HepG2 (cell line): ENCODE data around the gene MMP25. TPM values are rescaled to one million over a fixed set of nuclear protein-coding genes. Genes with fewer than 3 reads are reported as not detected.

ENCODE experiments used
- ATAC-seq: fragments of 200-7000 bp; cut with Tn5 transposase; 3 replicates; pipeline ENCODE4 v1.9.1; 2020; ENCODE audit warnings: mild to moderate bottlenecking, moderate library complexity
- BruUV-seq: library from RNA; stranded (reverse); fragments of 400-500 nt; replicated peaks from 2 replicates; lab custom pipeline; 2021; lab: Mats Ljungman, UMichigan
- CTCF ChIA-PET: fragments of 300-600 bp; formaldehyde crosslinking; extraction: SDS; loops from one replicate; lab custom pipeline; 2021; ENCODE audit warnings: low total read pairs, inconsistent platforms, low intra/inter-chr PET ratio; lab: Yijun Ruan, JAX
- POLR2A ChIA-PET: fragments of 350-600 bp; sonication (Branson Sonifier 250); formaldehyde crosslinking; loops from one replicate; lab custom pipeline; 2020; ENCODE audit warnings: antibody characterized with exemption, inconsistent platforms; lab: Yijun Ruan, JAX
- DNase-seq: peaks from one replicate; pipeline ENCODE4 v3.0.0-alpha.2; 2015; ENCODE audit warnings: low spot score
- FAIRE-seq: peaks from 3 replicates; lab custom pipeline; 2011; peaks lifted over from hg19 to GRCh38; lab: Jason Lieb, UNC
- H2AFZ ChIP-seq: one replicate; pipeline ENCODE4 v1.6.1; 2011; ENCODE audit warnings: low read length, inconsistent platforms
- H3K27ac ChIP-seq: fragments of 300-600 bp; 3 replicates; pipeline ENCODE4 v1.8.0; 2011; ENCODE audit warnings: mixed run types, mild to moderate bottlenecking, mixed read lengths, low read length, inconsistent platforms; ENCODE audit not compliant: insufficient read depth; ENCODE audit errors: extremely low read length
- H3K27me3 ChIP-seq, 2 experiments: fragments of 200-600 bp in 1 of 2; 2 replicates in 1 of 2; 3 replicates in 1 of 2; pipeline versions ENCODE4 v1.6.0 to v1.8.0; 2011; ENCODE audit warnings: low read length in 2 of 2, mild to moderate bottlenecking in 2 of 2, moderate library complexity in 2 of 2, inconsistent platforms in 1 of 2; ENCODE audit not compliant: insufficient read depth in 2 of 2, control insufficient read depth in 1 of 2
- H3K36me3 ChIP-seq, 2 experiments: fragments of 200-600 bp in 1 of 2; replicated peaks in 1 of 2; 2 replicates in 1 of 2; 3 replicates in 1 of 2; pipeline versions ENCODE4 v1.5.1 to v1.8.0; 2011; ENCODE audit warnings: low read length in 2 of 2, inconsistent platforms in 1 of 2; ENCODE audit not compliant: insufficient read depth in 2 of 2, control insufficient read depth in 1 of 2
- H3K4me1 ChIP-seq: 2 replicates; pipeline ENCODE4 v1.5.1; 2012; ENCODE audit warnings: low read length, inconsistent platforms; ENCODE audit not compliant: insufficient read depth
- H3K4me2 ChIP-seq: 2 replicates; pipeline ENCODE4 v1.6.0; 2011; ENCODE audit warnings: low read depth, low read length, inconsistent platforms
- H3K4me3 ChIP-seq, 3 experiments: fragments of 200-600 bp in 1 of 3; sonication (generic), shearing (Covaris generic) in 1 of 3; replicated peaks in 1 of 3; 2 replicates each; pipeline ENCODE4 v1.5.1; 2011 to 2016; ENCODE audit warnings: low read length in 3 of 3, inconsistent platforms in 2 of 3, low read depth in 2 of 3, mild to moderate bottlenecking in 2 of 3, control low read depth in 1 of 3, mixed read lengths in 1 of 3; ENCODE audit not compliant: insufficient read depth in 1 of 3
- H3K79me2 ChIP-seq: one replicate; pipeline ENCODE4 v1.6.1; 2011; ENCODE audit warnings: low read length, inconsistent platforms; ENCODE audit not compliant: insufficient read depth
- H3K9ac ChIP-seq: 2 replicates; pipeline ENCODE4 v1.6.0; 2011; ENCODE audit warnings: mild to moderate bottlenecking, low read depth, low read length, inconsistent platforms; ENCODE audit not compliant: insufficient read depth
- H3K9me3 ChIP-seq: 2 replicates; pipeline ENCODE4 v1.5.1; 2012; ENCODE audit warnings: mild to moderate bottlenecking, low read length
- H4K20me1 ChIP-seq: 2 replicates; pipeline ENCODE4 v1.6.0; 2011; ENCODE audit warnings: inconsistent platforms, mild to moderate bottlenecking, low read length, moderate library complexity; ENCODE audit not compliant: insufficient read depth
- FLYWCH1 ChIP-seq: sonication (generic); formaldehyde crosslinking; IDR thresholded peaks from 2 replicates; pipeline ENCODE4 v1.8.1; 2023; ENCODE audit warnings: mild to moderate bottlenecking, missing genetic modification reagents
- HES4 ChIP-seq: sonication (generic); formaldehyde crosslinking; IDR thresholded peaks from 2 replicates; pipeline ENCODE4 v1.9.0; 2021; ENCODE audit warnings: mild to moderate bottlenecking, missing genetic modification reagents, borderline replicate concordance
- KDM5A ChIP-seq: fragments of 200-600 bp; sonication (generic); IDR thresholded peaks from 2 replicates; pipeline ENCODE4 v1.7.0; 2018; ENCODE audit warnings: antibody characterized with exemption, mild to moderate bottlenecking, low read length, borderline replicate concordance
- RXRA ChIP-seq: sonication (generic); formaldehyde crosslinking; IDR thresholded peaks from 2 replicates; pipeline ENCODE4 v1.5.1; 2020; ENCODE audit warnings: missing genetic modification reagents
- SRY ChIP-seq: sonication (generic); formaldehyde crosslinking; IDR thresholded peaks from 2 replicates; pipeline ENCODE4 v1.8.0; 2022; ENCODE audit warnings: mild to moderate bottlenecking, missing genetic modification reagents
- TOPORS ChIP-seq: sonication (generic); formaldehyde crosslinking; IDR thresholded peaks from 2 replicates; pipeline ENCODE4 v1.8.0; 2023; ENCODE audit warnings: mild to moderate bottlenecking, missing genetic modification reagents
- UBTF ChIP-seq: sonication (generic); formaldehyde crosslinking; IDR thresholded peaks from 2 replicates; pipeline ENCODE4 v1.4.0; 2020; ENCODE audit warnings: mild to moderate bottlenecking, missing genetic modification reagents
- ZNF317 ChIP-seq: sonication (generic); formaldehyde crosslinking; IDR thresholded peaks from 2 replicates; pipeline ENCODE4 v1.5.0; 2020; ENCODE audit warnings: mild to moderate bottlenecking, missing genetic modification reagents
- ZNF703 ChIP-seq: sonication (generic); formaldehyde crosslinking; IDR thresholded peaks from 2 replicates; pipeline ENCODE4 v1.5.1; 2020; ENCODE audit warnings: missing genetic modification reagents, mild to moderate bottlenecking, moderate library complexity, borderline replicate concordance
- ZNF709 ChIP-seq: sonication (generic); formaldehyde crosslinking; IDR thresholded peaks from 2 replicates; pipeline ENCODE4 v1.5.0; 2020; ENCODE audit warnings: mild to moderate bottlenecking, missing genetic modification reagents
- ZNF747 ChIP-seq: sonication (generic); formaldehyde crosslinking; IDR thresholded peaks from 2 replicates; pipeline ENCODE4 v1.8.1; 2023; ENCODE audit warnings: missing genetic modification reagents, mild to moderate bottlenecking, borderline replicate concordance
- ZNF816 ChIP-seq: sonication (generic); formaldehyde crosslinking; IDR thresholded peaks from 2 replicates; pipeline ENCODE4 v1.8.0; 2022; ENCODE audit warnings: missing genetic modification reagents, mild to moderate bottlenecking, borderline replicate concordance
- ZSCAN9 ChIP-seq: IDR thresholded peaks from 2 replicates; pipeline ENCODE4 v1.6.1; 2016; ENCODE audit warnings: borderline replicate concordance
- WGBS: methylation state at CpG from one replicate; pipeline ENCODE4 v1.1.6; 2017; ENCODE audit warnings: low lambda C conversion rate; 5-methylcytosine and 5-hydroxymethylcytosine counted together
- in situ Hi-C: cut with HindIII; loops from 2 replicates; pipeline ENCODE4 v1.10.0; 2017; ENCODE audit warnings: low pct_unique_long_range_greater_than_20kb; ENCODE audit not compliant: extremely low pct_ligation_motif_present
- intact Hi-C: fragments of 100-400 bp; cut with micrococcal nuclease; formaldehyde crosslinking; loops from one replicate; pipeline ENCODE4 v1.10.0; 2022; ENCODE audit not compliant: unreplicated experiment
- polyA plus RNA-seq, 8 experiments: library from polyadenylated mRNA; depleted of rRNA in 3 of 8; stranded (reverse) in 7 of 8; unstranded in 1 of 8; fragments of >200 nt; fragmentation: Illumina TruSeq in 4 of 8; extraction: Trizol in 4 of 8; gene quantifications; 2 replicates each; pipeline versions ENCODE4 v1.2.1 to v1.2.3, GENCODE V29; 2011 to 2016; ENCODE audit warnings: low read depth in 4 of 8, missing spikeins in 1 of 8, mixed read lengths in 1 of 8; ENCODE audit not compliant: insufficient read depth in 1 of 8
- total RNA-seq, 5 experiments: library from RNA; depleted of rRNA; stranded (reverse); fragments of >200 nt; fragmentation: Illumina TruSeq; extraction: Trizol; gene quantifications; 2 replicates each; pipeline ENCODE4 v1.2.3, GENCODE V29; 2016; ENCODE audit warnings: low read depth in 1 of 5

MMP25 gene
- total and polyA plus RNA-seq, 2 of the 13 experiments (the other 11 are each of a cell fraction or from before 2014, with no cell fraction given), result 0.04 to 0.08 TPM

GRCh38 chr16:3059723-3060242 is 13.4 kb downstream of the MMP25 start:
- Histone ChIP-seq H3K79me2 (no peaks in the 10 kb centered on the region), H3K9ac (peak overlapping the region; percentile 77), H3K4me3 (peak overlapping the region; percentile 74 to 91 (median 90); a peak in 5 of 6 replicates), H2AFZ (no peak overlapping the region), H3K36me3 (no peaks in the 10 kb centered on the region), H3K4me1 (peaks cover 20% of the 10 kb centered on the region), H3K9me3 (no peaks in the 10 kb centered on the region), H4K20me1 (no peaks in the 10 kb centered on the region), H3K27ac (peak overlapping the region; percentile 55), H3K27me3 (no peaks in the 10 kb centered on the region), H3K4me2 (peak overlapping the region; percentile 99)
- TF ChIP-seq ZNF703 (CRISPR knock-in tag) (0 out of 2 replicates have a peak, but pooled peaks have one; percentile 16), ZNF709 (0 out of 2 replicates have a peak, but pooled peaks have one; percentile 65), ZNF816 (0 out of 2 replicates have a peak, but pooled peaks have one; percentile 50), RXRA (CRISPR knock-in tag) (peak; percentile 10; the same call in 1 of the 2 replicates), TOPORS (CRISPR knock-in tag) (no peak), SRY (0 out of 2 replicates have a peak, but pooled peaks have one; percentile 2), UBTF (CRISPR knock-in tag) (0 out of 2 replicates have a peak, but pooled peaks have one; percentile 9), FLYWCH1 (CRISPR knock-in tag) (no peak), HES4 (CRISPR knock-in tag) (0 out of 2 replicates have a peak, but pooled peaks have one; percentile 4), KDM5A (no peak), ZNF317 (peak; percentile 10; the same call in 1 of the 2 replicates), ZSCAN9 (CRISPR knock-in tag) (0 out of 2 replicates have a peak, but pooled peaks have one; percentile 1), ZNF747 (CRISPR knock-in tag) (no peak)
- in situ Hi-C loops (no loop called here), intact Hi-C loops (loop anchor here (1.0 to 2.0 kb wide), 3 partner anchors 28 to 69 kb away; no protein-coding TSS in a partner anchor)
- ATAC-seq, result peak; percentile 7; the same call in 2 of the 3 replicates
- 7% methylated on average over 9 of the region's 9 CpGs for WGBS
- no peak for FAIRE-seq
- DNase-seq, result no peak
- POLR2A ChIA-PET, result interaction anchor here (0.7 to 3.0 kb wide), 20 partner anchors 10 to 1291 kb away, joined by 3 to 30 read pairs (median 4); partner anchors contain the start of genes PAM16, PAQR4, TNFRSF12A and ZNF205
- TSS peak; percentile 74 for BruUV-seq
- CTCF ChIA-PET, result interaction anchor here (0.7 to 1.6 kb wide), 5 partner anchors 26 to 42 kb away, joined by 3 to 8 read pairs (median 7); no protein-coding TSS in a partner anchor
